Effector memory CD4-positive, alpha-beta T cell (primary cell): Measurements from ENCODE around the gene TRIM63.
"Not testable (repeated sequence)": the region's sequence is repeated elsewhere in the genome, so short reads cannot be mapped to it uniquely, and the experiment has no call there.

Experiments
- DNase-seq, 3 donors: peaks; one replicate each; pipeline ENCODE4 v3.0.0-alpha.2; 2020
- H3K27ac ChIP-seq: 2 replicates; pipeline ENCODE4 v1.7.0; 2013; ENCODE audit warnings: mild to moderate bottlenecking, low read length, moderate library complexity; ENCODE audit not compliant: insufficient read depth, poor library complexity, severe bottlenecking
- H3K27me3 ChIP-seq: replicated peaks from 2 replicates; pipeline ENCODE4 v1.7.0; 2013; ENCODE audit warnings: mild to moderate bottlenecking, low read length; ENCODE audit not compliant: insufficient read depth, control insufficient read depth, poor library complexity, severe bottlenecking
- H3K36me3 ChIP-seq: 2 replicates; pipeline ENCODE4 v1.7.0; 2013; ENCODE audit warnings: mild to moderate bottlenecking, low read length, moderate library complexity; ENCODE audit not compliant: control insufficient read depth, insufficient read depth
- H3K4me1 ChIP-seq: 2 replicates; pipeline ENCODE4 v1.7.0; 2013; ENCODE audit warnings: low read length, mild to moderate bottlenecking; ENCODE audit not compliant: control insufficient read depth, insufficient read depth, poor library complexity, severe bottlenecking
- H3K4me3 ChIP-seq: 2 replicates; pipeline ENCODE4 v1.7.0; 2013; ENCODE audit warnings: low read length, low read depth, mild to moderate bottlenecking; ENCODE audit not compliant: insufficient read depth, poor library complexity, severe bottlenecking
- H3K9me3 ChIP-seq: 2 replicates; pipeline ENCODE4 v1.7.0; 2013; ENCODE audit warnings: mild to moderate bottlenecking, low read length, moderate library complexity; ENCODE audit not compliant: control insufficient read depth
- total RNA-seq, 3 donors: gene quantifications; one replicate each; lab custom pipeline; 2026; lab: John Stamatoyannopoulos, UW

The TRIM63 gene
- 0 to 0.17 (median 0) reads per million in 3 donors for total RNA-seq

DNA sequence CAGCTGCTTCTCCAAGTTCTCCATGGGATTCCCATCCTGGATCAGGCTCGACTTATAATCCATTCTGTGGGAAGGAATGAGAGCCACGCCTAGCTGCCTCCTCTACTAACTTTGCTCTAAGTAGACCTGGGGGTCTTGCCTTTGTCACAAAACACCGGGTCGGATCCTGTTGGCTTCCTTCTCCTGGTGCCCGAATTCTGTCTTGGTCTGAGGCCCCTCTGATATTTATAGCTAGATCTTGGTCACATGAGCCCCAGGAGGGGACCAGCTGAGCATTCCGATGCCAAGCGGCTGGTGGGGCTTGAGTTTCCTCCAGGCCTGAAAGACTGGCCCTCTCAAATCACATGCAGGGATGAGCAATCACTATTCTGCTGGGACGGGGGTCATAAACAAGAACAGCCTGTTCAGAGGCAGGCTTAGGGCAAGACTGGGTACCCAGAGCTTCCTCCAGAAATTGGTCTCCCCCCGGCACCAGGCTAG, at the start of gene TRIM63:
Gene TRIM63, minus strand, starts transcription at position 199 of the 480 bp plus-strand sequence. Its CDS starts 136 bp downstream, at position 63.
- no peak for DNase-seq
- Histone ChIP-seq H3K27me3 (peaks cover 5% of the 10 kb centered on the region), H3K9me3 (no peaks in the 10 kb centered on the region), H3K4me1 (no peaks in the 10 kb centered on the region), H3K27ac (no peak within 1 kb of the TSS), H3K4me3 (no peak within 1 kb of the TSS), H3K36me3 (no peaks in the 10 kb centered on the region)

- peaks cover 27% of the 10 kb centered on the region for H3K36me3 ChIP-seq
- no peaks in the 10 kb centered on the region for H3K27me3 ChIP-seq
- no peaks in the 10 kb centered on the region for H3K9me3 ChIP-seq
- H3K4me1 ChIP-seq: peaks cover 11% of the 10 kb centered on the region
- DNase-seq: no peak
- H3K27ac ChIP-seq: no peak overlapping the region
- H3K4me3 ChIP-seq: no peak overlapping the region
Measured at GRCh38 chr1:26114165-26114927, 46.9 kb upstream of the TRIM63 start.

DNA sequence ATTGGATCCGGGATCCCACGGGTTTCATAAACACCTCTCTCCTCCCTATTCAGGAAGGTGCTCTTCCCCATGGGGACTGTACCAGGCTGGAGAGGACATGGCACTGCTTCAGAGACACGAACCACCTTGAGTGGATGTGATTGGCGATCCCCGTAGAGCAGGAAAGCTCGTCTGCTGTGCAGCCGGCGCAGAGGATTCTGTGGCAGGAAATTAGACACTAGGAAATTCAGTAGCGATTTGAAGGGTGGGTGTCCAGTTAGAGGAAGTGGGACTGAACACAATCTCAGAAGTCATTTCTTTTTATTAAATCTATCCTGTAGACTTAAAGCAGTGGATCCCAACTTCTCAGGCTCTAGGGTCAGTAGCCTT, 45.0 kb upstream of the TRIM63 start:
- Histone ChIP-seq H3K9me3 (no peaks in the 10 kb centered on the region), H3K4me3 (peak overlapping the region; percentile 100), H3K27me3 (no peaks in the 10 kb centered on the region), H3K36me3 (peaks cover 17% of the 10 kb centered on the region), H3K27ac (peak overlapping the region; percentile 78), H3K4me1 (peaks cover 11% of the 10 kb centered on the region)
- no peak for DNase-seq

GRCh38 chr1:26111530-26112406, 44.3 kb upstream of the TRIM63 start, which contains the start of gene PDIK1L:
TSS of gene PDIK1L (plus strand) at chr1:26111824. CDS start at chr1:26114309, 2,485 bp downstream.
- Histone ChIP-seq H3K27me3 (no peaks in the 10 kb centered on the region), H3K9me3 (no peaks in the 10 kb centered on the region), H3K36me3 (peaks cover 17% of the 10 kb centered on the region), H3K4me1 (peaks cover 11% of the 10 kb centered on the region), H3K27ac (peak within 1 kb of the TSS; percentile 78), H3K4me3 (peak within 1 kb of the TSS; percentile 100)
- DNase-seq: peak; percentile 89 to 91 (median 90)

- peak; percentile 54 to 74 (median 67) for DNase-seq
- Histone ChIP-seq H3K27me3 (no peaks in the 10 kb centered on the region), H3K36me3 (peaks cover 11% of the 10 kb centered on the region), H3K9me3 (no peaks in the 10 kb centered on the region), H3K4me1 (peaks cover 11% of the 10 kb centered on the region), H3K4me3 (peak overlapping the region; percentile 100), H3K27ac (peak overlapping the region; percentile 72)
Measured at GRCh38 chr1:26110731-26111529, 43.5 kb upstream of the TRIM63 start.

- Histone ChIP-seq H3K36me3 (peaks cover 1% of the 10 kb centered on the region), H3K4me1 (peaks cover 11% of the 10 kb centered on the region), H3K27ac (no peak overlapping the region), H3K4me3 (no peak overlapping the region), H3K9me3 (no peaks in the 10 kb centered on the region), H3K27me3 (no peaks in the 10 kb centered on the region)
- no peak for DNase-seq
Measured at GRCh38 chr1:26109229-26110164, 42.1 kb upstream of the TRIM63 start.

DNA sequence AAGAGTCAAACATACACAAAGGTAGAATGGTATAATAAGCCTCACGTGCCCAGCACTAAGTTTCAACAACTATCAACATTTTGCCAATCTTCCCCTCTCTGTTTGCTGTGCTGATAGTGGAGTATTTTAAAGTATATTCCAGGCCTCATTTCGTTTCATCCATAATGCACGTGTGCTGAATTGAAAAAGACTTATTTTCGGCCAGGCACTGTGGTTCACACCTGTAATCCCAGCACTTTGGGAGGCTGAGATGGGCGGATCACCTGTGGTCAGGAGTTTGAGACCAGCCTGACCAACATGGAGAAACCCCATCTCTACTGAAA, 37.8 kb upstream of the TRIM63 start:
- not testable (repeated sequence) for H3K36me3 ChIP-seq, H3K27ac ChIP-seq, H3K4me1 ChIP-seq, DNase-seq, H3K9me3 ChIP-seq, H3K4me3 ChIP-seq, H3K27me3 ChIP-seq

DNA sequence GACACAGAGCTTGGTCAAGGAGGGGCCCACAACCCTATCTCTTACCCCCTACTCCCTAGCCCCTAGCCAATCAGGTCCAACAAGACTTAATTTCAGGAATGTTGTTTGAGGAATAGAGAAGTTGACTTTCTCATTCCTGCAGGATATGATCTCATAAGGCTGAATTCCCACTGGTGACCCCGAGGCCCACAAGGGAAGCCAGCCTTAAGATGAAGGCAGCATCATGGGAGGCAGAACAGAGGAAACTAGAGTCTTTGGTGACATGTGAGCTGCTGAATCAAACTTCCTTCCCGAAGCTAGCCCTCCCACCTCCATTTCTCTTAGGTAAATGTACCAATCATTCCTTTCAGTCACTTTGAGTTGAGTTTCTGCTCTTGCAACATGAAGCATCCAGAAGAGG, 35.1 kb upstream of the TRIM63 start:
- no peaks in the 10 kb centered on the region for H3K27me3 ChIP-seq
- no peaks in the 10 kb centered on the region for H3K36me3 ChIP-seq
- H3K9me3 ChIP-seq: no peaks in the 10 kb centered on the region
- no peak overlapping the region for H3K27ac ChIP-seq
- no peak for DNase-seq
- no peak overlapping the region for H3K4me3 ChIP-seq
- H3K4me1 ChIP-seq: no peaks in the 10 kb centered on the region

DNA sequence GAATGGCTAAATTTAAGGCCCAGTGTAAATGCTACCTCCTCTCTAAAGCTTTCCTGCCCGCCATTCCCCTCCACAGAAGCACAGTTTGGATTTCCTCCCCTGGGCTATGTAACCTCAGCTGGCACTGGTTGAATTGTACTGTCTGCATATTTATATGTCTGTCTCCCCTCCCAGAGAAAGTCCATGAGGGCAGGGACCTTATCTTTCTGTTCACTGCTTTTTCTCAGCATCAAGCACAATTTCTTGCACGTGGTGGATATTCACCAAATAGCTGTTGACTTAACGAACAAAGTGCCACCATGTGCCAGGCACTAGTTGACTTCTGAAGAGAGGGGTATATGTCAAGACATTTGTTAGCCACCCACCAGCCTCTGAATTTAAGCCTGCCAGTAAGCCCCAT, 34.7 kb upstream of the TRIM63 start:
- DNase-seq: no peak
- H3K4me3 ChIP-seq: no peak overlapping the region
- no peak overlapping the region for H3K27ac ChIP-seq
- no peaks in the 10 kb centered on the region for H3K4me1 ChIP-seq
- no peaks in the 10 kb centered on the region for H3K27me3 ChIP-seq
- H3K36me3 ChIP-seq: no peaks in the 10 kb centered on the region
- no peaks in the 10 kb centered on the region for H3K9me3 ChIP-seq
